Activated CD4-positive, CD25-positive, alpha-beta regulatory T cell (primary cell): ENCODE results near the gene SSC5D.

Experiments used
- DNase-seq, 4 experiments: peaks; one replicate each; lab custom pipeline; 2025; lab: John Stamatoyannopoulos, UW

SSC5D gene

DNA sequence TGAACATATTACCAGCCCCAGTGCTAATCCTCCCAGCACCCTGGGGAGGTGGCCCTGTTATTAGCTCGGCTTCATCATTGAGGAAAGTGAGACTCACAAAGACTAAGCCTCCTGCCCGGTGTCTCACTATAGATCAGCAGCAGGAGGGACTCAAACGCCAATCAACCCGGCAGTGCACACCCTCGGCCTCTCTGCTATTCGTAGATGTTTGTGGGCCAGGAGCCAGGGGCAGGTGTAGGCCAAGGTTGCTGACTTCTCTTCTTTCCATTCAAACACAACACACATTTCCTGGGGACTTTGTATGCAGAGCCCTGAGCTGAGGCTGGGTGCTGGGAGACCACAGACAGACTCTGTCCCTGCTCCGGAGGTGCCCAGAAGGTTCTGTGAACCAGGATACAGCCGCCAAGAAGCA lies 66.5 kb downstream of the SSC5D start:
- DNase-seq = no peak

DNA sequence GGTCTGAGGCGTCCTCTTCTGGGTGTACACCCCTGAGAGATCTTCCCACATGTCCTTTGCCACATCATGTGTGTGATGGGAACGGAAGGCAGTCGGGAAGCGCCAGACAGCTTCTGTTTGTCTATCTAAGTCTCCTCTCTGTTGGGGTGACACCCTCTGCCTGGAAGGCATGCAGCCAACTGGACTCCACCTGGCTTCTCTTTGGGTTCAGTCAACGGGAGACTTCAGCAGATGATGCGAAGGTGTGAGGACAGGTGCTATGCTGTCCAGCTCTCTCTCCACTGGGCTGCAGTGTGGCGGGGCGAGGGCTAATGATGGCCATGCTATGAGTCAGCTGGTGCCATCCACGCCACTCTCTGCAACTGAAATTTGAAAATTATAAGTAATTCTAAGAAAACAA lies 71.4 kb downstream of the SSC5D start:
- no peak for DNase-seq

DNA sequence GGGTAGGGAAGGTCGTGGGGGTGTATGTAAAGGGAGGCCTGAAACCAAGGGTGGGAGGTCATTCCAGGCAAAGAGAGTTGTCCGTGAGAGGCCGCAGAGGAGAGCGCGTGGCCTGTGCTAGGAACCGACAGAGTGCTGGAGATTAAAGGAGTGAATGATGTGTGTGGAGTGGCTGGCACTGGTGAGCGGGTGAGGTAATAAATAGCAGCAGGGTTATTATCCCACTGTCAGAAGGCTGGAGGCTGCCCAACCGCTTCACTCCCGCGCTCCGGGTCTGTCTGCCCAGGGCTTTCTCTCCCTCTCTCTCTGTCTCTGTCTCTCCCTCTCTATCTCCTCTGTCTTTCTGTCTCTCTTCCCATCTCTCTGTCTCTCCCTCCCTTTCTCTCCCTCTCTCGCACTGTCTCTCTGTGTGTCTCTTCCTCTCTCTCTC lies 75.0 kb downstream of the SSC5D start:
- no peak for DNase-seq

DNA sequence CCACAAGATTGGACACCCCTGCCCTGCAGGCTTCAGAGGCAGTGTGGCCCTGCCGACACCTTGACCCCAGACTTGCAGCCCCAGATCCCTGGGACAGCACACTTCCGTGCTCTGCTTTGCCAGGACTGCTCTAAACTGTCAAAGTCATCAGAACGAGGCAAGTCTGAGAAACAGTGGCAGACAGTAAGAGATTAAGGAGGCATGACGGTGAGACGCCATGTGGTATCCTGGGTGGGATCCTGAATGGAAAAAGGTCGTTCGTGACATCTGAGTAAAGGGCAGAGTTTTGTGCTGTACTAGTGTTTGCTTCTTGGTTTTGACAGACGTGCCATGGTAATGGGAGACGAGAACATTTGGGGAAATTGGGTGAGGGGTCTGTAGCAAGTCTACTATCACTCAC lies 78.6 kb downstream of the SSC5D start:
- DNase-seq = no peak

DNA sequence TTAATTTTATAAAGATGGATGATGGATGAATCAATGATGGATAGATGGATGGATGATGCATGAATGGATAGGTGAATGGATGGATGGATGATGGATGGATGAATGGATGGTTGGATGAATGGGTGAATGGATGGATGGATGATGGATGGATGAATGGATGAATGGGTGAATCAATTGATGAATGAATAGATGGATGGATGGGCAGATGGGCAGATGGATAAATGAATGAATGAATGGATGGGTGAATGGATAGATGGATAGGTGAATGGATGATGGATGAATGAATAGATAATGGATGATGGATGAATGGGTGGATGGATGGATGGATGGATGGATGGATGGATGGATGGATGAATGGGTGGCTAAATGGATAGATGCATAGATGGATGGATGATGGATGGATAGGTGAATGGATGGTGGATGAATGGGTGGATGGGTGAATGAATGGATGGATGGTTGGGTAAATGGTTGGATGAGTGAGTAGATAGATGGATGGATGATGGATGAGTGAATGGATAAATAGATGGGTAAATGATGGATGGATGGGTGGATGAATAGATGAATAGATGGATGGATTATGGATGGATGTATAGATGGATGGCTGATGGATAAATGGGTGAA lies 79.6 kb downstream of the SSC5D start:
- DNase-seq = no peak
